ENCODE measurements around the gene ZNF253.
"Not testable (repeated sequence)": the region's sequence is repeated elsewhere in the genome, so short reads cannot be mapped to it uniquely, and the experiment has no call there.

Gene ZNF253

DNA sequence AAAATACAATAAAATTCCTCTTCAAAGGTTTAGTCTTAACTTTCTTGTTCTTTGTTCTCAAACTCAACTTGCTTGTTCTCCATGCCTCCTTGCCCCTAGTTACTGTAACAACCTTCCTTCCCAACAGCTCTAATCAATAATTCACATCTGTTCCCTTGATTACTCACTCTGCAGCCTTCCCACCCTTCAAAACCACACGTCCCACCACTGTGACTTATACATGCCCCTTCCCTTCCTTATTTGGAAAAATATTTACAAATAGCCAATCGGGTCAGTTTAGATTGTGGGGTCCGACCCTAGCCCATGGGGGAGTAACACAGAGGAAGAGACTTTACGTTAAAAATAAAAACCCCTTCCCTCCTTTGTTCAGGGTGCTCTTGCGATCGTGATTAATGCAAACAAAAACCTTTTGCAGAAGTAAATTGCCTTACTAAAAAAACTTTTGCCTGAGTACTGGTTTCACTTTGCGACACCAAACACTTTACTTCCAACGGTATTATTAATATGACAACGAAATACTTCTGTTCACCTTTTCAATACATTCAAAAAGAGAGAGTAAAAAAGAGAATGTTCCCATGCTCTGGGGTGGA is 34.6 kb downstream of the ZNF253 start:
- DNase-seq: no peak

DNA sequence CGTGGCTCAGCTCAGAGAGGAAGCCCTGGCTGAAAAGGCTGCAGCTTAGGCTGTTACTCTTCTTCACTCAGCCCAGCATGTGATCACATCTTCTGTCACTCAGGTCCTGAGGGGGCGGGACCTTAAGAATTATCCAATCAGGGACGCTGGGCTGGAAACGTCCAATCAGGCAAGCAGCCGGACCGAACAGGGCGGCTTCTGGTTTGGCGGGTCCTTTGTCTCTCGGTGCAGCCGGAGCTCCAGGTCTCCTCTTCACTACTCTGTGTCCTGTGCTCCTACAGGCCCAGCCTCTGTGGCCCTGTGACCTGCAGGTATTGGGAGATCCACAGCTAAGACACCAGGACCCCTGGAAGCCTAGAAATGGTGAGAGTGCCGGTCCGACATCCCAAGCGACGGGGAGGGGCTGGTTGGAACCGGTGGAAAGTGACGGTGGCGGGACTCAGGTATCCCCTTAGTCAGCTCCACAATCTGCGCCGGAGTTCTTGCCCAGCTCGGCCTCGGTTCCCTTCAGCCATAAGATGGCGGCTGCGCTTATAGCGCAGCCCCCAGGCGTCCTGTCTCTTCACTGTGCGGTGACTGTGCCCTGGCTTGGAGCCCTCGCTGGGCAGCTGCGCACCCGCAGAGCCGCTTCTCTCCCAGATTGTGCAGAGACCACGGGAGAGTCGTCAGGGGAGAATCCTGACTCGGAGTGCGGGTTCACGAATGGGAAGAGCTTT is 35.2 kb downstream of the ZNF253 start, which contains the start of gene ZNF93:
TSS of gene ZNF93 (plus strand) at position 218 of the 716 bp plus-strand sequence. CDS start at position 361, 143 bp downstream.
- peak; percentile 84 for DNase-seq

DNA sequence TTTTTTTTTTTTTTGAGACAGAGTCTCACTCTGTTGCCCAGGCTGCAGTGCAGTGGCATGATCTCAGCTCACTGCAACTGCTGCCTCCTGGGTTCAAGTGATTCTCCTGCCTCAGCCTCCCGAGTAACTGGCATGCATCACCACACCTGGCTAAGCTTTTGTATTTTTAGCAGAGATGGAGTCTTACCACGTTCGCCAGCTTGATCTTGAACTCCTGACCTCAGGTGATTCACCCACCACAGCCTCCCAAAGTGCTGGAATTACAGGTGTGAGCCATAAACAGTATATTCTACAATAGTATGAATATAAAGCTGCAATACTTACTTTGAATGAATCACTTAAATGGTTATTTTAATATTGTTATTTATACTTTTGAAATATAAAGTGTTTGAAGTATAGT is 41.9 kb downstream of the ZNF253 start:
- not testable (repeated sequence) for DNase-seq

DNA sequence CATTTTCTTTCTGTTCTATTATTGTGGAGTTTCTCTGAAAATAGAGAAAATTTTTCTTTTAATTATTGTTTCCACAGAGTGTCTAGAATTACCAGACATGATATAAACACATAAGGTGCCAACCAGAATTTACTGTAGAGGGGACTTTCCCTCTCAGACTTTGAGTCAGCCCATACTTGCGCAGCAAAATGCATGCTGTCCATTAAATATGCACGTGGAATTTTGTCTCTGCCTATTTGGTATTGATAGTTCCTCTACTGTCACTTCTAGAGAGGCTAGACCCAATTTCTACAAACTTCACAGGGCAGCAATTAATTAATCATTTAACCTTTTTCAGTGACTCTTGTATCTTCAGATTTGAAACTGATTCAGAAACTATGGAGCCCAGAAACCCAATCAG is 44.0 kb downstream of the ZNF253 start:
- no peak for DNase-seq

DNA sequence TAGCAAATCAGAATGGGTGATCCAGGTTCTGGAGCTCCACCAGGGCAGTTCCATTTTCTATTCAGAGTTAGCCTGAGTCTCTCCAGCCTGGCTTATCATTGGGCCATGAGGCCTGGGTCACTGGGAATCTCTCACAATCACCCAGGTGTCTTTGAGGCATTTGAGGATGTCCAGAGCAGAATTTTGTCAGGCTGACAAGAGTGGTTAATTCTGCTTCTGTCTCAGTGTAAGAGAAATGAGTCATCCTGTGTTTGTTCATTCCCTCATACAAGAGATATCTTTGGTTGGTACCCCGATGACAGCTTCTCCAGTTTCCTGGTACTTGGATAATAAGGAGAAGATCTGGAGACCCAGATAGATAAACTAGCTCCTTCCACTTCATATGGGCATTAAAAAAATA is 45.5 kb downstream of the ZNF253 start:
- DNase-seq: no peak

DNA sequence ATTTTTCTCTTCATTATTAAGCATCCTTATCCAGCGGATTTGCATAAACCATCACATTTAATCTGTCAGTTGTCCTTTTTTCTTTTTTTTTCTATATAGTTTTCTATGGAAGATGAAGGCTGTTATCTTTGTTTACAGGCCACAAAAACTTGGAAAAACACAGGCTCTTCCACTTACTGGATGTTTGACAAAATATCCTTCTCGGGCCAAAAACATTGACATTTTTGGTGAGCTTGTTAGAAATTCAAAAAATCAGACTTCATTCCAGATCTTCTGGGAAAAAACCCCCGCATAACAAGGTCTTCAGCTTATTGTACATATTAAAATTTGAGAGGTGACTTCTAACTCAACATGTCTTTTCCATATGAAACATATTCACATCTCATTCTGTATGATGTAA is 48.9 kb downstream of the ZNF253 start:
- DNase-seq: no peak

DNA sequence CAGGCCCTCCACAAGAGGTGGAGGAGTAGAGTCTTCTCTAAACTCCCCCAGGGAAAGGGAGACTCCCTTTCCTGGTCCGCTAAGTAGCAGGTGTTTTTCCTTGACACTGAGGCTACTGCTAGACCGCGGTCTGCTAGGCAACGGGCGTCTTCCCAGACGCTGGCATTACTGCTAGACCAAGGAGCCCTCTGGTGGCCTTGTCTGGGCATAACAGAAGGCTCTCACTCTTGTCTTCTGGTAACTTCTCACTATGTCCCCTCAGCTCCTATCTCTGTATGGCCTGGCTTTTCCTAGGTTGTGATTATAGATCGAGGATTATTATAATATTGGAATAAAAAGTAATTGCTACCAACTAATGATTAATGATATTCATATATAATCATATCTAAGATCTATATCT is 64.7 kb downstream of the ZNF253 start:
- peak; percentile 45 for DNase-seq

DNA sequence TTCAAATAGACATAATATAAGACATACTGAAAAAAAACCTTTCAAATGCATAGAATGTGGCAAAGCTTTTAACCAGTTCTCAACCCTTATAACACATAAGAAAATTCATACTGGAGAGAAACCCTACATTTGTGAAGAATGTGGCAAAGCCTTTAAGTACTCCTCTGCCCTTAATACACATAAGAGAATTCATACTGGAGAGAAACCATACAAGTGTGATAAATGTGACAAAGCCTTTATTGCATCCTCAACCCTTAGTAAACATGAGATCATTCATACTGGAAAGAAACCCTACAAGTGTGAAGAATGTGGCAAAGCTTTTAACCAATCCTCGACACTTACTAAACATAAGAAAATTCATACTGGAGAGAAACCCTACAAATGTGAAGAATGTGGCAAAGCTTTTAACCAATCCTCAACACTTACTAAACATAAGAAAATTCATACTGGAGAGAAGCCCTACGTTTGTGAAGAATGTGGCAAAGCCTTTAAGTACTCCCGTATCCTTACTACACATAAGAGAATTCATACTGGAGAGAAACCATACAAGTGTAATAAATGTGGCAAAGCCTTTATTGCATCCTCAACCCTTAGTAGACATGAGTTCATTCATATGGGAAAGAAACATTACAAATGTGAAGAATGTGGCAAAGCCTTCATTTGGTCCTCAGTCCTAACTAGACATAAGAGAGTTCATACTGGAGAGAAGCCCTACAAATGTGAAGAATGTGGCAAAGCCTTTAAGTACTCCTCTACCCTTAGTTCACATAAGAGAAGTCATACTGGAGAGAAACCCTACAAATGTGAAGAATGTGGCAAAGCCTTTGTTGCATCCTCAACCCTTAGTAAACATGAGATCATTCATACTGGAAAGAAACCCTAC is 68.0 kb downstream of the ZNF253 start:
- not testable (repeated sequence) for DNase-seq

DNA sequence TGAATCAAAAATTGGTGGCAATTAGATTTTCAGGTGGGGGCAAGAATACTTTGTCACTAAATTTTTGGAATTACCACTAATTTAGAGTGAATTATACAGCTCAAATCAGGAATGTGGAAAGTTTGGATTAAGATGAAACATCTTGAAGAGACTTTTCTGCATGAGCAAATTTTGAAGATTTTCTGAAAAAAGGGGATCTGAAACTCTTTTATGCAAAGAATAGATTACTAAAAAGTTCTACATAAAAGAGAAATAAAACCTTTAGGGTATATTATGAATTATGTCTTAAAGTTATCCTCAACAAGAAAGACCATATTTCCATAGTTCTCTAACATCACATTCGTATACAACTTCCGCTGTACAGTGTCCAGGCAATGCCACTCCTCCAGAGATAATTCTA is 71.7 kb downstream of the ZNF253 start:
- DNase-seq: no peak

DNA sequence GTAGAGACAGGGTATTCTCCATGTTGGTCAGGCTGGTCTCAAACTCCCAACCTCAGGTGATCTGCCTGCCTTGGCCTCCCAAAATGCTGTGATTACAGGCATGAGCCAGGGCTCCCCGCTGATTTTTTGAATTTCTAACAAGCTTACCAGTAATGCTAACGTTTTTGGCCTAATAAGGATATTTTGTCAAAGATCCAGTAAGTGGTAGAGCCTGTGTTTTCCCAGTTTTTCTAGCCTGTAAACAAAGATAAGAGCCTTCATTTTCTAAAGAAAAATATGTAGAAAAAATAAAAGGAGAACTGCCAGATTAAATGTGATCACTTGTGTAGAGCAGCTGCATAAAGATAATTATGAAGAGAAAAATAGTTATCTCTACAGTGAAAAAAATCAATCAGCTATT is 72.8 kb downstream of the ZNF253 start:
- no peak for DNase-seq

DNA sequence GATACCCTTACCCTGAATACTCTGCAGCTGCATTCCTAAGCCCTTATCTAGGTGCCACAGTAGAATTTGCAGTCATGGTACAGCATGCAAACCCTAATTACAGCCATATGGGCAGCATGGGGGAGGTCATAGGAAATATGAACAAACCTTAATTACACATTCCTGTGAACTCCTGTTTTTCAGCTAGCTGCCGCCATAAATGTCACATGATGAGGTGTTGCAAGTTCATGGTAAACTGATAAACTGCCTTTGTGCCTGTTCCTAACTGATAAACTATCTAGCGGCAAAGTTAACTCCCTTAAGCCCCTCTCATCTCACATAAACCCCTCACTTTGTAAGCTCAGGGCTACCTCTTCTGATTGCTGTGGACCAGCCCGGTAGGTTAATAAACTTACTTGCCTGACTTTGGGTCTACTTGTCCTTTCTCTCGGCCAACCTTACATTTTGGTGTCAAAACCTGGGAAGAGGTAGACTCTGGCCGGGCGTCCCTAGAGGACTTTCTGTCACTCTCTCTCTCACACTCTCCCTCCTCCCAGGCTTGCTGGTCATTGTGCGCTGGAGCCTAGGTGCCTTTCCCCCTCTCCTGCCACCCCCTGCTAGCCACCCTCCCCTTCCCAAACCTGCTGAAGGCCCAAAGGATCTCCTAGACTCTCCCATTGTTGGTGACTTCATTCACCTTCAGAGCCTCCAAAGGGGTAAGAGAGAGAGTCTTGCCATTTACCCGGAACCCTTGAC is 78.3 kb downstream of the ZNF253 start:
- DNase-seq: no peak

Measured in activated CD4-positive, CD25-positive, alpha-beta regulatory T cell treated with anti-CD3 and anti-CD28 coated beads, Interleukin-2, amount 50 U/mL, for 72 hours (primary cell).